Karpas-422 (cell line): Measurements from ENCODE around the gene IFT57. TPM values are rescaled to one million over a fixed set of nuclear protein-coding genes. Genes with fewer than 3 reads are reported as not detected.

Experiments
- DNase-seq: peaks from one replicate; pipeline ENCODE4 v3.0.0-alpha.2; 2015
- H2AFZ ChIP-seq: fragments of 200-600 bp; sonication (generic); 2 replicates; pipeline ENCODE4 v1.6.1; 2014; ENCODE audit warnings: antibody characterized with exemption, low read length, mixed read lengths
- H3K27ac ChIP-seq: fragments of 200-600 bp; sonication (generic); 2 replicates; pipeline ENCODE4 v1.5.1; 2014; ENCODE audit warnings: mild to moderate bottlenecking, low read length, moderate library complexity
- H3K27me3 ChIP-seq: fragments of 200-600 bp; sonication (generic); 2 replicates; pipeline ENCODE4 v1.6.1; 2014; ENCODE audit warnings: low read length, mixed read lengths
- H3K36me3 ChIP-seq: fragments of 200-600 bp; sonication (generic); 2 replicates; pipeline ENCODE4 v1.6.1; 2014; ENCODE audit warnings: low read length, mixed read lengths; ENCODE audit not compliant: insufficient read depth
- H3K4me1 ChIP-seq: fragments of 200-600 bp; sonication (generic); 2 replicates; pipeline ENCODE4 v1.6.1; 2014; ENCODE audit warnings: mild to moderate bottlenecking, low read length, mixed read lengths
- H3K4me2 ChIP-seq: fragments of 200-600 bp; sonication (generic); 2 replicates; pipeline ENCODE4 v1.6.1; 2014; ENCODE audit warnings: low read length, low read depth, mild to moderate bottlenecking; ENCODE audit not compliant: poor library complexity, severe bottlenecking
- H3K4me3 ChIP-seq: fragments of 200-600 bp; sonication (generic); 2 replicates; pipeline ENCODE4 v1.5.1; 2014; ENCODE audit warnings: mild to moderate bottlenecking, antibody characterized with exemption, low read length, mixed read lengths
- H3K79me2 ChIP-seq: fragments of 200-600 bp; sonication (generic); 2 replicates; pipeline ENCODE4 v1.6.1; 2014; ENCODE audit warnings: mild to moderate bottlenecking, low read length, mixed read lengths
- H3K9ac ChIP-seq: fragments of 200-600 bp; sonication (generic); 2 replicates; pipeline ENCODE4 v1.6.0; 2014; ENCODE audit warnings: low read length
- H3K9me2 ChIP-seq: fragments of 200-600 bp; sonication (generic), shearing (Covaris generic); replicated peaks from 2 replicates; pipeline ENCODE4 v1.6.0; 2014; ENCODE audit warnings: mild to moderate bottlenecking, low read length, moderate library complexity; ENCODE audit not compliant: insufficient read depth
- H3K9me3 ChIP-seq: fragments of 300-700, 200-600 bp; sonication (generic); 2 replicates; pipeline ENCODE4 v1.6.1; 2014; ENCODE audit warnings: low read length, mixed read lengths
- H4K20me1 ChIP-seq: fragments of 200-600 bp; sonication (generic); 2 replicates; pipeline ENCODE4 v1.6.1; 2014; ENCODE audit warnings: mild to moderate bottlenecking, antibody characterized with exemption, low read length, low read depth; ENCODE audit not compliant: insufficient read depth
- total RNA-seq: library from RNA; depleted of rRNA; stranded (reverse); fragments of >200 nt; shearing (Covaris generic); gene quantifications from 2 replicates; pipeline ENCODE4 v1.2.3, GENCODE V29; 2014; ENCODE audit warnings: low replicate concordance; rRNA removed

The IFT57 gene
- total RNA-seq, 1 experiment from 2014 or later, result 93.4 TPM

DNA sequence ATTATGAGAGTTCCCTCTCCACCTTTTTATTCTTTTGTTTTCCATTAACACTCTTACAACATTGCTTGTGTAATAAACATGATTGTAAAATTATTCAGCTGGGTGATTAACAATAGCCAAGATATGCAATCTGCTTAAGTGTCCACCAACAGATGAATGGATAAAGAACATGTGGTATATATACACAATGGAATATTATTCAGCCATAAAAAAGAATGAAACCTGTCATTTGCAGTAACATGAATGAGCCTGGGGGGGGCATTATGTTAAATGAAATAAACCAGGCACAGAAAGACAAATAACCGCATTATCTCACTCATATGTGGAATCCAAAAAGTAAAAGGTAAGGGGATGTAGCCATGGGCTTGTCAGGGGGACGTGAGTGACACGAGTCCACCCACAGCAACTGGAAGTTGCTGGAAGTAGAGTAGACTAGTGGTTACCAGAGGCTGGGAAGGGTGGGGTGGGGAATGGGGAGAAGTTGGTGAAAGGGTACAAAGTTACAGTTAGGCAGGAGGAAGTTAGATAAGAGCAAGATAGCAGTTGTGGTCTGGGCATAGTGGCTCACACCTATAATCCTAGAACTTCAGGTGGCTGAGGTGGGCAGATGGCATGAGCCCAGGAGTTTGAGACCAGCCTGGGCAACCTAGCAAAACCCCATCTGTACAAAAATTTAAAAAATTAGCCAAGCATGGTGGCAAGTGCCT is 102.7 kb downstream of the IFT57 start:
- Histone ChIP-seq H3K27me3 (no peaks in the 10 kb centered on the region), H4K20me1 (no peaks in the 10 kb centered on the region), H3K9me3 (no peaks in the 10 kb centered on the region), H3K4me2 (no peak overlapping the region), H3K36me3 (no peaks in the 10 kb centered on the region), H3K27ac (no peak overlapping the region), H2AFZ (no peak overlapping the region), H3K9me2 (no peaks in the 10 kb centered on the region), H3K9ac (no peak overlapping the region), H3K79me2 (no peaks in the 10 kb centered on the region), H3K4me3 (no peak overlapping the region), H3K4me1 (peaks cover 21% of the 10 kb centered on the region)
- no peak for DNase-seq

DNA sequence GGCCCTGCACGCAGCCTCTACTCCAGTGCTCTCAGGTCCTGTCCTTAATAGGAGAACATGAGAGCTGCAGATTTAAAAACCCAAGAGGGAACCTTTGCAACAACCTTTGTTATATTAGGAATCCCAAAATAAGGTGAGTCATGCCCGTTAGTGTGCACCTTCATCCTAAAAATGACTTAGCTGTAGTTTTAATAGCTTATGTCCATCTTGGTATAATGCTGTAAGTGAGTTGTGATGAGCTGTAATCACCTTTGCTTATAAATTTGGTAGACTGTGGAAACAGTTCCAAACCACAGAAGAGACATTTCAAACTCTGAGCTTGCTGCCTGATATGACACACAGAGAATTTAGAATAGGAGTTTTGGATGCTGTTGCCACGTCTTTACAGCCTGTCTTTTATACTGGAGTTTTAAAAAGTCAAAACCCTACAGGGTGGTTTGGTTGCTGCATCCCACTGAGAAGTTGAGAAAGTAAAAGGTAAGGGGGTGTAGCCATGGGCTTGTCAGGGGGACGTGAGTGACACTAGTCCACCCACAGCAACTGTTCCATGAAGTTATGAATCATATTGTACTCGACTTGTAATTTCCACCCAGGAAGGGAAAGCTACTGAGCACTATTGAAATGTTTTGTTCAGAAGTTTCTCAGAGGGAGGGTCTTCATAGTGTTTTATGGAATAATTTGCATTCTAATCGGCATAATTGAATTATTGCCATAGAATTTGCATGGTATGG is 104.0 kb downstream of the IFT57 start:
- H3K4me3 ChIP-seq, result no peak overlapping the region
- H2AFZ ChIP-seq, result no peak overlapping the region
- no peaks in the 10 kb centered on the region for H3K27me3 ChIP-seq
- no peaks in the 10 kb centered on the region for H3K79me2 ChIP-seq
- no peaks in the 10 kb centered on the region for H3K36me3 ChIP-seq
- H3K9me3 ChIP-seq, result no peaks in the 10 kb centered on the region
- H3K4me1 ChIP-seq, result peaks cover 8% of the 10 kb centered on the region
- no peak overlapping the region for H3K4me2 ChIP-seq
- no peak overlapping the region for H3K9ac ChIP-seq
- H4K20me1 ChIP-seq, result no peaks in the 10 kb centered on the region
- no peak overlapping the region for H3K27ac ChIP-seq
- no peaks in the 10 kb centered on the region for H3K9me2 ChIP-seq
- no peak for DNase-seq

DNA sequence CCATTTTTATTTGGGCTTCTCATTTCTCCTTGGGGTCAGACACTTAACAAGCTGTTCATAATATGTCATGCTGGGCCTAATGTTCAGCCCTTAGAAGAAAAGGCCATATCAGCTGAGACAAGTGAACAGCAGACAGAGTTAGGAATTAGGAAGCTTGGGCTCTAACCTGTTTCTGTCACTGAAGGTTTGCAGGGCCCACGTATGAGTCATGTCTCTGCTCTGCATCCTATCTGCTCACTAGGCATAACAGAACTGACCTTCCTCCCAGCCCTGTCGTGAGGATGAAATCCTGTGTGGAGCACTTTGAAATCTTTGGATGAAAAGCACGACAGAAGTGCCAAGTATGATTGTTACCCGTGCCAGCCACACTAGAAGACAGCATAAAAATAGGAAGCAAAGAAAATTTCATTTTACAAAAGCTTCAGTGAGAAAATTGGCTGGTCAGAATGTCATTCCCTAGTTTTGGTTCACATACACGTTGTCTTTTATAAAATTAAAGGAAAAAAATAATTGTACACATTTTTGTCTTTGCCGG is 104.9 kb downstream of the IFT57 start:
- no peaks in the 10 kb centered on the region for H3K36me3 ChIP-seq
- no peaks in the 10 kb centered on the region for H3K9me3 ChIP-seq
- no peaks in the 10 kb centered on the region for H4K20me1 ChIP-seq
- no peaks in the 10 kb centered on the region for H3K4me1 ChIP-seq
- H3K79me2 ChIP-seq, result no peaks in the 10 kb centered on the region
- H3K4me2 ChIP-seq, result no peak overlapping the region
- DNase-seq, result no peak
- no peaks in the 10 kb centered on the region for H3K9me2 ChIP-seq
- H3K27me3 ChIP-seq, result no peaks in the 10 kb centered on the region
- H3K9ac ChIP-seq, result no peak overlapping the region
- no peak overlapping the region for H3K4me3 ChIP-seq
- H3K27ac ChIP-seq, result no peak overlapping the region
- H2AFZ ChIP-seq, result no peak overlapping the region

DNA sequence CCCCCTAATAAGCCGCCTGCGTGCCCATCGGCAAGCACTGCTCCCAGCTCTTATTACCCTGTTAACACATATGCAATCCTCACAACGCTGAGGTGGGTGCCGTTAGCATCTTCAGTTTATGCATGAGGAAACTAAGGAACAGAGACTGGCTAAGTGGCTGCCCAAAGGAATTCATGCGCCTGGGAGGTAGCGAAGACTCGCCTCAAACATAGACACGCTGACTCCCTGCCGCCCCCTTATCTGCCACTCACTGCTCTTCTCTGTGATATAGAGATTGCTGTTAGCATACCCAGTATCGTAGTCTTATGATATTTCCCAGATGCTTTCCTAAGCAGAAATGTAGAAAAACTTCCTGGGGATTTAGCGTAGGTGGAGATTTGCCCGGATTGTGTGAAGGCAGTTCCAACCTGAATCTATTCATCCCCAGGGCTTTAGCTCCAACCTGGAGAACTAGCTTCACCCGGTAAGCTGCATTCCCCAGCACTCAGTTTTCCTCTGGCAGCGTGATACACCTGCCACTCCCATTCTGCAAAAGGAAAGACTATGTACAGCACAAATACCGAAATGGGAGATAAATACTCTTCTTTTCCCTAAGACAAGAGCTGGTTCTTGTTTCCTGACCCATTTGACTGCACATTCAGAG is 107.7 kb downstream of the IFT57 start:
- no peaks in the 10 kb centered on the region for H3K79me2 ChIP-seq
- H3K9ac ChIP-seq, result no peak overlapping the region
- H3K9me2 ChIP-seq, result no peaks in the 10 kb centered on the region
- no peak overlapping the region for H3K4me3 ChIP-seq
- no peaks in the 10 kb centered on the region for H4K20me1 ChIP-seq
- H3K27me3 ChIP-seq, result no peaks in the 10 kb centered on the region
- peaks cover 2% of the 10 kb centered on the region; the same call in 1 of the 2 replicates for H3K4me1 ChIP-seq
- no peak overlapping the region for H3K27ac ChIP-seq
- H3K9me3 ChIP-seq, result no peaks in the 10 kb centered on the region
- H3K36me3 ChIP-seq, result no peaks in the 10 kb centered on the region
- no peak overlapping the region for H3K4me2 ChIP-seq
- no peak for DNase-seq
- no peak overlapping the region for H2AFZ ChIP-seq

DNA sequence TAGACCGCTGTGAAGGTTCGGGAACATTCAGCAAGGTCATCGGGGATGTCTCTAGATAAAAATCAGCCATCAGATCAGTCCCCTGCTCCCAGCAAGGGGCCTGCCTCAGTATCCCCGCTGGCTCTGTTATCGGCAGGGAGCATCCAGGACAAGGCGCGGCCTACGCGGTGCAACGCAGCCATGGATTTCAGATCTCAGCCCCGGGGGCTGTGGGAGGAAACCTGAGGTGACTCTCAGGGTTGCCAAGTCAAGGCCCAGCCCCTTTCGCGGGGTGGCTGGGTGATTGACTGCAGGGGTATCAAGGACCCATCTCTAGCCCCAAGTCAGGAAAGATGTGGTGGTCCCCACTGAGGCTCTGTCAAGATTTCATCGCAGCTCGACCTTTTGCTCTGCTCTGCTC is 108.2 kb downstream of the IFT57 start:
- DNase-seq, result no peak
- H3K4me2 ChIP-seq, result no peak overlapping the region
- no peaks in the 10 kb centered on the region for H3K9me3 ChIP-seq
- no peak overlapping the region for H2AFZ ChIP-seq
- no peaks in the 10 kb centered on the region for H3K36me3 ChIP-seq
- no peak overlapping the region for H3K4me3 ChIP-seq
- H3K4me1 ChIP-seq, result peaks cover 2% of the 10 kb centered on the region; the same call in 1 of the 2 replicates
- H3K27ac ChIP-seq, result no peak overlapping the region
- no peak overlapping the region for H3K9ac ChIP-seq
- no peaks in the 10 kb centered on the region for H3K79me2 ChIP-seq
- H4K20me1 ChIP-seq, result no peaks in the 10 kb centered on the region
- no peaks in the 10 kb centered on the region for H3K9me2 ChIP-seq
- H3K27me3 ChIP-seq, result no peaks in the 10 kb centered on the region

DNA sequence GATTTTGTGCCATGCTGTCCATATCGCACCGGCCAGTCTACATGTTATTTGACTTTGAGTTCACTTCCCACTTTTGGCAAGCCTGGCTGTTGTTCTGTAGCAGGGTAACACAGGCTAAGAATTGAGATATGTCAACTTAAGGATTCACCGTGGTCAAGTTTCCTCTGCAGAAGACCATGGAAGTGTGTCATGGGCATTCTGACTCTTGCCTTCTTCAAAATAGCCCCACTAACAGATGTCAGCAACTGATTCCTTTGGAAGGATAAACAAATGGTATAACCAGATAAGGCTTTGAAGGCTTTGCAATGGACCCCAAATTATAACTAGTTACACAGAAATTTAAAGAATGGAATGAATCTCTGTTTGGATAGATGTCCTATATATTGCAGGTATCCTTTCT is 111.3 kb downstream of the IFT57 start:
- Histone ChIP-seq H3K27me3 (no peaks in the 10 kb centered on the region), H3K36me3 (no peaks in the 10 kb centered on the region), H3K4me2 (no peak overlapping the region), H2AFZ (no peak overlapping the region), H3K27ac (no peak overlapping the region), H3K9me2 (no peaks in the 10 kb centered on the region), H4K20me1 (no peaks in the 10 kb centered on the region), H3K9me3 (no peaks in the 10 kb centered on the region), H3K4me1 (peaks cover 2% of the 10 kb centered on the region; the same call in 1 of the 2 replicates), H3K4me3 (no peak overlapping the region), H3K79me2 (no peaks in the 10 kb centered on the region), H3K9ac (no peak overlapping the region)
- DNase-seq, result no peak

Other genes starting within 250 kb of the IFT57 start
- gene CD47, start 131.4 kb downstream of the IFT57 start, total RNA-seq, result 119 and 180 TPM in 2 replicates
- gene HHLA2, start 74.1 kb upstream of the IFT57 start, total RNA-seq, result not detected in 2 replicates